ENCODE data around the gene APBA2.

- TF ChIP-seq CTCF (IDR thresholded peaks at IDR 0.05; ENCODE audit: low read length) (no peak), EZH2 (IDR thresholded peaks at IDR 0.05; ENCODE audit: borderline replicate concordance, low read length) (no peak)
Observed at GRCh38 chr15:28934645-28935044, 48.9 kb downstream of the APBA2 start.

Data from OCI-LY1 (cell line).